Muscle layer of colon (tissue), 2 donors: ENCODE data around the gene CRLF1.
A peak's percentile ranks its signal among the peaks of the same experiment; 100 is the strongest.

ENCODE experiments used
- H3K27ac ChIP-seq: one replicate; pipeline ENCODE4 v1.7.0; 2013; ENCODE audit warnings: low read depth, mild to moderate bottlenecking, low read length, moderate library complexity
- H3K27me3 ChIP-seq, 2 donors: one replicate each; pipeline ENCODE4 v1.7.0; 2013; ENCODE audit warnings: low read length in 2 of 2, mild to moderate bottlenecking in 2 of 2; ENCODE audit not compliant: insufficient read depth in 2 of 2, control insufficient read depth in 1 of 2
- H3K36me3 ChIP-seq: one replicate; pipeline ENCODE4 v1.7.0; 2013; ENCODE audit warnings: mild to moderate bottlenecking, low read length; ENCODE audit not compliant: insufficient read depth
- H3K4me1 ChIP-seq: one replicate; pipeline ENCODE4 v1.7.0; 2013; ENCODE audit warnings: mild to moderate bottlenecking, low read length; ENCODE audit not compliant: insufficient read depth
- H3K4me3 ChIP-seq, 2 donors: one replicate each; pipeline ENCODE4 v1.7.0; 2013; ENCODE audit warnings: low read length in 2 of 2, low read depth in 1 of 2, mild to moderate bottlenecking in 1 of 2, moderate library complexity in 1 of 2
- H3K9ac ChIP-seq: one replicate; pipeline ENCODE4 v1.7.0; 2013; ENCODE audit warnings: low read length
- H3K9me3 ChIP-seq: one replicate; pipeline ENCODE4 v1.7.0; 2013; ENCODE audit warnings: mild to moderate bottlenecking, low read length
- donor health status: abdominal sarcoma.
- donor health status: Adenocarcinoma of cecum.

CRLF1 gene

DNA sequence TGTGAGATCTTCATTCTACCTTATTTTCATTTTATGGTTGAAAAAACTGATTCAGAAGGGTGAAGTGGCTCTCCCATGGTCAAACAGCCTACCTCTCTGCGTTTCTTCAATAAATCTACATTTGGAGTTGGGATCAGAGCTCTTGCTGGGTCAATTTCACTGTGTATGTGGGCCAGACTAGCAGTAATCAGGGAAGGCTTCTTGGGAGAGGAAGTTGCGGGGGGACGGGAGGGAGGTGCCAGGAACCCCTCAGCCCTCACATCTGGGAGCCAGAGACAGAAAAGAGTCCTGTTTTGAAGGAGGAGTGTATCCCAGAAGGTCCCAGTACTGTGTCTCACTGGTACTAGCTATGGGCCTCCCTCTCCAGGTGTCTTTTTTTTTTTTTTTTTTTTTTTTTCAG lies 48.0 kb downstream of the CRLF1 start:
- Histone ChIP-seq H3K4me1 (peaks cover 9% of the 10 kb centered on the region), H3K9ac (peak overlapping the region; percentile 98), H3K36me3 (peaks cover 17% of the 10 kb centered on the region), H3K27me3 (no peaks in the 10 kb centered on the region), H3K9me3 (no peaks in the 10 kb centered on the region), H3K4me3 (peak overlapping the region; percentile 91 to 94), H3K27ac (peak overlapping the region; percentile 98)

DNA sequence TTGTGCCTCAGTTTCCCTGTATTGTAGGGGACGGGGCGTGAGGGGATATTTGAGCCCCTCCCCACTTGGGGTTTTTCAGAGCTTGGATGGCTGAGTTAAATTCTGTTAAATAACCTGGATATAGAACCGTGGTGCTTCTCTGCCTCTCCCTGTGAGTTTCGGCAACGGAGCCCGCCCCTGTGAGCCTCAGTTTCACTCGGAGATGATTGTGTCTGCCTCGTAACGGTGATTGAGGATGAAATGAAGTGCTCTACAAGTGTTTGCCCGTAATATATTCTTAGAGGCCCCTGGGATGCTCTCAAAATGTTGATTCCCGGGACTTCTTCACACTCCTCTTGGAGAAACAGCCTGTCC lies 48.4 kb downstream of the CRLF1 start:
- H3K4me1 ChIP-seq, result peaks cover 9% of the 10 kb centered on the region
- peak overlapping the region; percentile 98 for H3K9ac ChIP-seq
- H3K4me3 ChIP-seq, result peak overlapping the region; percentile 91 to 94
- no peaks in the 10 kb centered on the region for H3K27me3 ChIP-seq
- no peaks in the 10 kb centered on the region for H3K9me3 ChIP-seq
- H3K27ac ChIP-seq, result peak overlapping the region; percentile 98
- H3K36me3 ChIP-seq, result peaks cover 17% of the 10 kb centered on the region

DNA sequence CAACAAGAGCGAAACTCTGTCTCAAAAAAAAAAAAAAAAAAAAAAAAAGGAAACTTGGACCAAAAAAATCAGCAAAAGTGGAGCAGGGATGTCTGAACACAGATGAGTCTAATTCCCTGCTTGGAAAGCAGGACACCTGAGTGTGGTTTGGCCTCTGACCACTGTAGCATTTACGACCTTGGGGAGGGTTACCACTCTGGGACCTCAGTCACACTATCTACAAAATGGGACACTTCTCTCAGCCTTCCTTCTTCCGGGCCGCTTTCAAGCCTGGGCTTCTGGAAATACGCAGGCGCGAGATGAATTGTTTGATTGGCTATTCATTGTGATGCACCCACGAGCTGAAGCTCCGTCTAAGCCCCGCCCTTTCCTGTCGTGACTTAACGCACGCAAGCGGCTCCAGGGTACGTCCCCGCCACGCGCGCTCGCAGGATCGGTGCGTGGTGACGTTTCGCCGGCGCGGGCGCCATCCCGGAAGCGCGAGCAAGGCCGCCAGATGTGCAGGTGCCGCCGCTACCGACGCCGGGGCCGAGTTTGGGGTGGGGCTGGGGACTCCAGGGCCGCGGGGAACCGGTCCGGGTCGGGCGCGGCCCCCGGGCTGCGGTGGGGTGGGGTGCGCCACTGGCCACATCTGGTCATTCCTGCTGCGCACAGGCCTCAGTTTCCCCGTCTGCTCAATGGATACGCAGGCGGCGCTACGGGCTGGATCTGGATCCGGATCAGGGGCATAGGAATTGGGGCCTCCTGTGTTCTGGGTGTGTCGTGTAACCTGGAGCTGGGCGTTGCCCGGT lies 49.0 kb downstream of the CRLF1 start, which contains the start of gene KXD1:
Gene KXD1, plus strand, starts transcription at position 460 of the 791 bp plus-strand sequence. CDS start 4,187 bp downstream, outside the sequence.
- Histone ChIP-seq H3K4me1 (peaks cover 9% of the 10 kb centered on the region), H3K27ac (peak within 1 kb of the TSS; percentile 98)

DNA sequence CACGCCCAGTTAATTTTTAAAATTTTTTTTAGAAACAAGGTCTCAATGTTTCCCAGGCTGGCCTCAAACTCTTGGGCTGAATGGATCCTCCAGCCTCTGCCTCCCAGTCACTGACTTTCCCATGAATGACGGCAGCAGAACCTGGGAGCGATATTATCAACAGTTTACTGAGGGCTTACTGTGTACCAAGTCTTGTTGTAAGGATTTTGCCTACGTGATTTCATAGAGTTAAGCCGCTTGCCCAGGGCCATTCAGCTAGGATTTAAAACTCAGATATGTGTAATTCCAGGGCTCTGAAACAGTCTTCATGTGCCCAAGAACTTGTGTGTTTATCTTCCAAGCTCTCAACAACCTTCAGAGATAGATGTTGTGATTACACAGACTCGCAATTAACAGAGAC lies 55.0 kb downstream of the CRLF1 start:
- H3K9ac ChIP-seq, result no peak overlapping the region
- H3K36me3 ChIP-seq, result no peaks in the 10 kb centered on the region

More for the DNA sequence above, 49.0 kb downstream of the CRLF1 start, which contains the start of gene KXD1:
- peak within 1 kb of the TSS; percentile 91 to 94 for H3K4me3 ChIP-seq
- peak within 1 kb of the TSS; percentile 98 for H3K9ac ChIP-seq
- H3K9me3 ChIP-seq, result no peaks in the 10 kb centered on the region
- peaks cover 12% of the 10 kb centered on the region for H3K36me3 ChIP-seq
- H3K27me3 ChIP-seq, result no peaks in the 10 kb centered on the region

DNA sequence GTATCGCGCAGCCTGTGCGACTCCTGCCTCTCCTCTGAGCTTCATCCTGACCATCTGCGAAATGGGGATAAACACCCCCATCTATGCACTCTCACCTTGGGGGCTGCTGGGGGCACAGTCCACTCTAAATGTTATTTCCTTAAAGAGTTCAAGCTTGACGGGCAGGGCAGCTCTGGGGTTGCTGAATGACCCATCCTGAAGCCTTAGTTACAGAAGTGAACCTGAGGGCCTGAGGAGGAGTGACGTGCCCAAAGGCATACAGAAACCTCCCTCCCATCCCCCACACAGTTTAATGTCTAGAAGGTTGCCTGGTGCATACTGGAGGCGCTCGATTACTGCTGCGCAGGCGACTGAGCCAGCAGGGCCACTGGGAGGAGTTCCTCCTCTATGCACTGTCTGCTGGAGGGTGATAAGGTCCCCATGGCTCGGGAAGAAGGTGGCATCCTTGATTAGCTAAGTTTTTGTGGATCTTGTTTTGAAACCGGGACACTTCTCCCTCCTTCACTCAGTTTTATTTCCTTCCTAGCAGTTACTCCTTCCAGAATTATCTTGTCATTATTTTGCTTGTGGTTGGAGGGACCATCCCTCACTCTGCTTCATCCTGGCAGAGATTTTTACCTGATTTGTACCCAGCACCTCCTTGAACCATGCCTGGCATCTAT lies 62.7 kb downstream of the CRLF1 start:
- H3K9ac ChIP-seq, result peak overlapping the region; percentile 49
- H3K4me3 ChIP-seq, result peak overlapping the region in 1 of 2 donors; percentile 64
- no peak overlapping the region for H3K27ac ChIP-seq
- H3K27me3 ChIP-seq, result no peaks in the 10 kb centered on the region
- peaks cover 16% of the 10 kb centered on the region for H3K36me3 ChIP-seq
- H3K9me3 ChIP-seq, result no peaks in the 10 kb centered on the region
- peaks cover 16% of the 10 kb centered on the region for H3K4me1 ChIP-seq

More for the DNA sequence above, 55.0 kb downstream of the CRLF1 start:
- Histone ChIP-seq H3K27ac (no peak overlapping the region), H3K4me1 (no peaks in the 10 kb centered on the region), H3K4me3 (no peak overlapping the region), H3K27me3 (no peaks in the 10 kb centered on the region), H3K9me3 (no peaks in the 10 kb centered on the region)
